ENCODE data around the gene PTHLH.

The PTHLH gene

DNA sequence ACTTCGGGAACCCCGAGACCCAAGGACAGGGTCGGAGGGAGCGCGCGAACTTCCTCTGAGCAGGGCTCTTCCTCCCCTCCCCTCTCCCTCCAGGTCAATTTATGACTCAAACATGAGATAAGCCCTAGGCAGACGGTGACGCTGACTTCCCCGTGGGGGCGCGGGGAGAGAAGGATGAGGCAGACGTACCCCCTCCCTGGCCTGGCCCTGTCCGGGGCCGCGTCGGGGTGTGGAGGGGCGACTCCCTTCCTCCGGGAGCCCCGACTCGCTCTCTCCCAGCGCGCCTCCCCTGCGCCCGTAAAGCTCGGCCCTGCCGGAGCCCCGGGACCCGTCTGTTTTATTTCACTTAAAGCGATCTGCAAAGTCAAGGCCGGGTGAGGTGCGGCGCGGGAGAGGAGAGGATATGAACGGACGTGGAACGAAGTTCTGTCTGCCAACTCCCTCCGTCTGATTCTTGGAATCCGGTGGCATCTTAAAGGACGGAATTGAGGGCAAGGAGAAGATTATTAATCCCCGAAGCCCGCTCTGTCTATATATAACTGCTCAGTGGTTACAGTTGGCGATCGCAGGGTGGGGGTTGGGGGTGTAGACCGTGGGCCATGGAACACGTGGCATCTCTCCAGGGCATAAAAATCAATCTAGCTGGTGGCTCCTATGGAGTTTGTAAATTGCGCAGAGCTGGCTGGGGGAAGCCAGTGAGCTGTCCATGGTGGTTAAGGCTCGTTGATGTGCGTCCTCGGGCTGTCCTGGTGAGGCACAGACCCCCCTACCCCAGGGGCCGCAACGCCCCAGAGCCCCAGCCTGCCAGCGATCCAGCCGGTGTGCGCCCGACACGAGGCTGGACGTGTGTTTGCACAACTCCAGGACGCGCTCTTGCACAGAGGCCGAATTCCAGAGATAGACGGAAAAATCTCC is 2.9 kb upstream of the PTHLH start:
- no peak overlapping the region for H3K9ac ChIP-seq (ENCODE audit: low read length)
- H3K4me2 ChIP-seq (ENCODE audit: low read depth, low read length, poor library complexity, severe bottlenecking), result no peak overlapping the region
- no peak overlapping the region for H3K27ac ChIP-seq (ENCODE audit: low read depth, low read length)
- no peak overlapping the region for H3K4me3 ChIP-seq (ENCODE audit: insufficient read depth, low read length, poor library complexity, severe bottlenecking)
- no peaks in the 10 kb centered on the region for H3K27me3 ChIP-seq (ENCODE audit: low read length)
- no peaks in the 10 kb centered on the region for H3K9me3 ChIP-seq (ENCODE audit: insufficient read depth, low read length)
- no peaks in the 10 kb centered on the region for H3K79me2 ChIP-seq (ENCODE audit: insufficient read depth, low read length)
- H3K9me2 ChIP-seq (replicated peaks; ENCODE audit: insufficient read depth, low read length), result no peaks in the 10 kb centered on the region
- H4K20me1 ChIP-seq (ENCODE audit: low read depth, low read length), result no peaks in the 10 kb centered on the region
- H2AFZ ChIP-seq (ENCODE audit: low read depth, low read length, severe bottlenecking), result no peak overlapping the region
- no peaks in the 10 kb centered on the region for H3F3A ChIP-seq (ENCODE audit: insufficient read depth)
- TF ChIP-seq, protein P1, sequence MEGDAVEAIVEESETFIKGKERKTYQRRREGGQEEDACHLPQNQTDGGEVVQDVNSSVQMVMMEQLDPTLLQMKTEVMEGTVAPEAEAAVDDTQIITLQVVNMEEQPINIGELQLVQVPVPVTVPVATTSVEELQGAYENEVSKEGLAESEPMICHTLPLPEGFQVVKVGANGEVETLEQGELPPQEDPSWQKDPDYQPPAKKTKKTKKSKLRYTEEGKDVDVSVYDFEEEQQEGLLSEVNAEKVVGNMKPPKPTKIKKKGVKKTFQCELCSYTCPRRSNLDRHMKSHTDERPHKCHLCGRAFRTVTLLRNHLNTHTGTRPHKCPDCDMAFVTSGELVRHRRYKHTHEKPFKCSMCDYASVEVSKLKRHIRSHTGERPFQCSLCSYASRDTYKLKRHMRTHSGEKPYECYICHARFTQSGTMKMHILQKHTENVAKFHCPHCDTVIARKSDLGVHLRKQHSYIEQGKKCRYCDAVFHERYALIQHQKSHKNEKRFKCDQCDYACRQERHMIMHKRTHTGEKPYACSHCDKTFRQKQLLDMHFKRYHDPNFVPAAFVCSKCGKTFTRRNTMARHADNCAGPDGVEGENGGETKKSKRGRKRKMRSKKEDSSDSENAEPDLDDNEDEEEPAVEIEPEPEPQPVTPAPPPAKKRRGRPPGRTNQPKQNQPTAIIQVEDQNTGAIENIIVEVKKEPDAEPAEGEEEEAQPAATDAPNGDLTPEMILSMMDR (IDR thresholded peaks at IDR 0.05; ENCODE audit: insufficient read depth, low read length, poor library complexity, severe bottlenecking), result no peak
- no peak for TF ChIP-seq EZH2phosphoT487 (conservative IDR thresholded peaks at IDR 0.05; ENCODE audit: low read length)
- H3K36me3 ChIP-seq (ENCODE audit: low read length), result no peaks in the 10 kb centered on the region

DNA sequence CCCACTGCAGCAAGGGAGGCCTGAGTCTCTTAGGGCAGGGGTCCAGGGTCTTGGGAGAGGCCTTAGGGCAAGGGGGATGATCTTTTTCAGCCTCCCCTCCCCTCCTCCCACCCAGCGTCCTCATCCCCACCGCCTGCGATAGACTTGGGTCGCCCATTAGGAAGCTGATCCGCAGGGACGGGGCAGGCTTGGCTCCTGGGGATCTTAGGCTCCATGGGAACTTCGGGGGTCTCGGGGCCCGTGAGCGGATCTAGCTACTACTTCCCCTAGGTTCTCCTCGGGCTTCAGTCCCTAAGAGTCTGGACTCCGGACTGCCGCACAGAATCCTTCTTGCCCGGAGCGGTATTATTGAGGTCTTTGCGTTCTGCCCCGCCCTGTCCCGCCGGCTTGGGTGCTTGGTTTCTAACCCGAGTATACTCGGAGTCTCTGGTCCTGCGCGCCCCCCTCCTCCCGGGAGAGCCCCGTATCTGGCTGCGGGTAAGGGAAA is 2.2 kb upstream of the PTHLH start:
- Histone ChIP-seq H3K79me2 (ENCODE audit: insufficient read depth, low read length) (no peaks in the 10 kb centered on the region), H3K9me2 (replicated peaks; ENCODE audit: insufficient read depth, low read length) (no peaks in the 10 kb centered on the region), H3K4me3 (ENCODE audit: insufficient read depth, low read length, poor library complexity, severe bottlenecking) (no peak overlapping the region), H3K27me3 (ENCODE audit: low read length) (no peaks in the 10 kb centered on the region), H3K4me2 (ENCODE audit: low read depth, low read length, poor library complexity, severe bottlenecking) (no peak overlapping the region), H3K9ac (ENCODE audit: low read length) (no peak overlapping the region), H3F3A (ENCODE audit: insufficient read depth) (no peaks in the 10 kb centered on the region), H2AFZ (ENCODE audit: low read depth, low read length, severe bottlenecking) (no peak overlapping the region), H3K36me3 (ENCODE audit: low read length) (no peaks in the 10 kb centered on the region), H4K20me1 (ENCODE audit: low read depth, low read length) (no peaks in the 10 kb centered on the region), H3K9me3 (ENCODE audit: insufficient read depth, low read length) (no peaks in the 10 kb centered on the region), H3K27ac (ENCODE audit: low read depth, low read length) (no peak overlapping the region)
- TF ChIP-seq, protein P1 (IDR thresholded peaks at IDR 0.05; ENCODE audit: insufficient read depth, low read length, poor library complexity, severe bottlenecking), result no peak
- TF ChIP-seq EZH2phosphoT487 (conservative IDR thresholded peaks at IDR 0.05; ENCODE audit: low read length), result no peak

- Histone ChIP-seq H2AFZ (ENCODE audit: low read depth, low read length, severe bottlenecking) (no peak overlapping the region), H4K20me1 (ENCODE audit: low read depth, low read length) (no peaks in the 10 kb centered on the region), H3K9ac (ENCODE audit: low read length) (no peak overlapping the region), H3K27ac (ENCODE audit: low read depth, low read length) (no peak overlapping the region), H3K4me2 (ENCODE audit: low read depth, low read length, poor library complexity, severe bottlenecking) (no peak overlapping the region), H3K79me2 (ENCODE audit: insufficient read depth, low read length) (no peaks in the 10 kb centered on the region), H3K4me3 (ENCODE audit: insufficient read depth, low read length, poor library complexity, severe bottlenecking) (no peak overlapping the region), H3K36me3 (ENCODE audit: low read length) (no peaks in the 10 kb centered on the region), H3K9me2 (replicated peaks; ENCODE audit: insufficient read depth, low read length) (no peaks in the 10 kb centered on the region), H3K27me3 (ENCODE audit: low read length) (no peaks in the 10 kb centered on the region), H3K9me3 (ENCODE audit: insufficient read depth, low read length) (no peaks in the 10 kb centered on the region), H3F3A (ENCODE audit: insufficient read depth) (no peaks in the 10 kb centered on the region)
- no peak for TF ChIP-seq EZH2phosphoT487 (conservative IDR thresholded peaks at IDR 0.05; ENCODE audit: low read length)
- TF ChIP-seq, protein P1 (IDR thresholded peaks at IDR 0.05; ENCODE audit: insufficient read depth, low read length, poor library complexity, severe bottlenecking), result no peak
These were observed 956 bp upstream of the PTHLH start for GRCh38 chr12:27973487-27973890.
